C4-2B (cell line): ENCODE data around the gene OPN1SW.

Experiments used
- H3K27ac ChIP-seq: fragments of 450-650 bp; 2 replicates; pipeline ENCODE4 v1.5.1; 2017
- CTCF ChIP-seq: fragments of 450-650 bp; conservative IDR thresholded peaks from 2 replicates; pipeline ENCODE4 v1.5.1; 2017; ENCODE audit warnings: mild to moderate bottlenecking
- ZFX ChIP-seq: fragments of 450-650 bp; IDR thresholded peaks from 2 replicates; pipeline ENCODE4 v1.6.1; 2017

OPN1SW gene

GRCh38 chr7:128811631-128812430, 36.2 kb upstream of the OPN1SW start:
- no peak for TF ChIP-seq ZFX
- TF ChIP-seq CTCF = no peak
- H3K27ac ChIP-seq = no peak overlapping the region

- no peak overlapping the region for H3K27ac ChIP-seq
- TF ChIP-seq ZFX (no peak), CTCF (no peak)
These were observed 35.4 kb upstream of the OPN1SW start for GRCh38 chr7:128810997-128811396.

- H3K27ac ChIP-seq = no peak overlapping the region
- no peak for TF ChIP-seq ZFX
- TF ChIP-seq CTCF = no peak
These were observed 34.9 kb upstream of the OPN1SW start for GRCh38 chr7:128810473-128810872.

GRCh38 chr7:128809363-128809762, 33.8 kb upstream of the OPN1SW start:
- no peak overlapping the region for H3K27ac ChIP-seq
- no peak for TF ChIP-seq CTCF
- TF ChIP-seq ZFX = no peak

DNA sequence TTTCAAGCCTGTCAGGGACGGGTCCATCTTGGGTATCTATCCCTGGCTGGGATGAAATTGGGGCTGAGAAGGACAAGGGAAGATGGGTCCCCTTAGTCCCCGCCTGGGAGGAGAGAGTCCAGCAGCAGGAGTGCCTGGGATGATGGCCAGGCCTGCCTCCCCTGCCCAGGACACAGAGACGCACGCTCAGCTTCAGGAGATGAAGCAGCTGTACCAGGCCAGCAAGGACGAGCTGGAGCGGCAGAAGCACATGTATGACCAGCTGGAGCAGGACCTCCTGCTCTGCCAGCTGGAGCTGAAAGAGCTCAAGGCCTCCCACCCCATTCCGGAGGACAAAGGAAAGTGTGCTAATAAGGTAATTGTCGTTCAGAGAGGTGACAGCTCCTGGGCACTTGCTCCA, 31.6 kb upstream of the OPN1SW start:
- TF ChIP-seq CTCF (no peak), ZFX (no peak)
- H3K27ac ChIP-seq = no peak overlapping the region

GRCh38 chr7:128805225-128805624, 29.6 kb upstream of the OPN1SW start:
- no peak overlapping the region for H3K27ac ChIP-seq
- TF ChIP-seq ZFX = no peak
- TF ChIP-seq CTCF = no peak

DNA sequence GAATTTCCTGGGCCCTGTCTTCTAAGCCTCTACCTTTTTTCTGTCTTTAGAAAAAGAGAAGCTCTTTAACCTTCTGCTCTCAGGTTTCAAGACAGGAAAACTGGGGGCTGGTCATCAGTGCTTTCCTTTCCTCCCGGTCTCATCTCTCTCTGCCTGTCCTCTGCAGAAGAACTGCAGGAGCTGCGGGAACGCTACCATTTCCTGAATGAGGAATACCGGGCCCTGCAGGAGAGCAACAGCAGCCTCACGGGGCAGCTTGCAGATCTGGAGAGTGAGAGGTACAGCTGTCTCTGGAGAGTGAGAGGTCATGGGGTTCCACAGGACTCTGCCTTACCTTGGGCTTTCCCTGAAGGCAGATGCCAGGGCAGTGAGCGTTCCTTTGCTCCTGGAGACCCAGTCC, 28.9 kb upstream of the OPN1SW start:
- TF ChIP-seq ZFX (no peak; the same call in 1 of the 2 replicates), CTCF (no peak)
- no peak overlapping the region for H3K27ac ChIP-seq
